Stimulated activated CD8-positive, alpha-beta memory T cell treated with anti-CD3 and anti-CD28 coated beads, Interleukin-4, amount 100 ng/mL, for 4 hours (primary cell): ENCODE measurements around the gene IVD.

ENCODE experiments used
- DNase-seq, 2 donors: peaks; one replicate each; pipeline ENCODE4 v3.0.0-alpha.2; 2020; ENCODE audit warnings: low read depth in 2 of 2, low spot score in 1 of 2

Gene IVD

DNA sequence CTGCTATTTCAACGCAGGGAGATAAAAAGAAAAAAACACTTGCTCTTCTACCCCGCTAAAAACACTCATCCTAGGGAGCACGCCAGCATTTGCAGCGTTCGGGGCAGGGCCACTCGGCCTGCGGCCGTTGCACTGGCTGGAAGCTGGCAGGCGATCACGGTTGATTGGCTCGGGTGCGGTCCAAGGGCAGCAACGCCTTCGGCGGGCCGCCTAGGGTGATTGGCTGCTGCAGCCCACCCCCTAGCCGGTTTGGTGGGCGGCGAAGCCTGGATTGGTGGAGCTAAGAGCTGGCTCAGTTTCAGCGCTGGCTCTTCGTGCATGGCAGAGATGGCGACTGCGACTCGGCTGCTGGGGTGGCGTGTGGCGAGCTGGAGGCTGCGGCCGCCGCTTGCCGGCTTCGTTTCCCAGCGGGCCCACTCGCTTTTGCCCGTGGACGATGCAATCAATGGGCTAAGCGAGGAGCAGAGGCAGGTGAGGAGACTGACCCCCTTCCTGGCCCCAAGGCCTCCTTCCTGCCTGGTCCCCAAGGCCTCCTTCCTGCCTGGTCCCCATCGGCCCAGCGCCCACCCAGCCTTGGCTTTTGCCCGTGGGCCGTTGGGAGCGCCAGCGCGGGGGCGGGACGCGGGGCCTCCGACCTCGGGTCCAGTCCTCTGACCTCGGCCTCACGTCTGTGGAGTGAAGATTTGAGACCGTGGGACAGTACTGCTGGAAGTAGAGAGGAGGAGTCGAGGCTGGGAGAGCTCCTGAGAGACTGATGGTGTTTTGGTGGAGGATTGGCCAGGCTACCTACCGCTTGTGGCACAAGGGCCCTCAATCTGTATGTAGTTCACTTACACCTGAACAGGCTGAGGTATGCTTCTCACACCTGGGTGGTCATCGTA is at the start of gene IVD:
TSS of gene IVD (plus strand) at position 295 of the 881 bp plus-strand sequence. CDS start at position 328, 33 bp downstream.
- DNase-seq, result peak; percentile 65 to 79

DNA sequence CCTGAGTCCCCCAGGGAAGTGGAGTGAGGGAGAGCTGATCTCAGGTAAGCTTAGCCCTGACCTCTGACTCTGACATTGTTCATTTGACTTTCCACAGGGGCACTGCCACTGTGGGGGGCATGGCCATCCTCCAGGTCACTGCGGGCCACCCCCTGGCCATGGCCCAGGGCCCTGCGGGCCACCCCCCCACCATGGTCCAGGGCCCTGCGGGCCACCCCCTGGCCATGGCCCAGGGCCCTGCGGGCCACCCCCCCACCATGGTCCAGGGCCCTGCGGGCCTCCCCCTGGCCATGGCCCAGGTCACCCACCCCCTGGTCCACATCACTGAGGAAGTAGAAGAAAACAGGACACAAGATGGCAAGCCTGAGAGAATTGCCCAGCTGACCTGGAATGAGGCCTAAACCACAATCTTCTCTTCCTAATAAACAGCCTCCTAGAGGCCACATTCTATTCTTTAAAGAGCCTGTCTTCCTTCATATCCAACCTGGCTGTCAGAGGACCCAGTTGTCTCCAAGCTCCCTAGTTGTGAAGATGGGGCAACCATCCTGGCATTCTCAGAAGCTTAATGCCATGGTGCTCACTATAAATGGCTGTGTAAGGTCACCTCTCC is 49.5 kb upstream of the IVD start:
- DNase-seq, result no peak

DNA sequence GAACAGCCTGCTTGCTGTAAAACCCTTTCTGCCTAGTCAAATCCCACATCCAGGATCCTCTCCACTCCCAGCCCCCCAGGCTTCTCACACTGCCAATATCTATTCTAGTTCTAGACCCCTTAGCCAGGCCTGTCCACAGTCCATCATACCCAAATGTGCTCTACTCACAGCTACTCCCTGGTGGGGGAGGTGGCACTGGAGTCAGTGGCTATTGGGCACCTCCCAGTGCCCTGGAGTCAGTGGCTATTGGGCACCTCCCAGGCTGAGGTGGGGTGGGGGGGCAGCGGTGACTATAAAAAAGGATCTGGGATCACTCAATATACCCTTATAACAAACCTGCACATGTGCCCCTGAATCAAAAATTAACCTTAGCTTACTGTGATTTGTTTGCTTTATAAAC is 48.3 kb upstream of the IVD start:
- no peak for DNase-seq

DNA sequence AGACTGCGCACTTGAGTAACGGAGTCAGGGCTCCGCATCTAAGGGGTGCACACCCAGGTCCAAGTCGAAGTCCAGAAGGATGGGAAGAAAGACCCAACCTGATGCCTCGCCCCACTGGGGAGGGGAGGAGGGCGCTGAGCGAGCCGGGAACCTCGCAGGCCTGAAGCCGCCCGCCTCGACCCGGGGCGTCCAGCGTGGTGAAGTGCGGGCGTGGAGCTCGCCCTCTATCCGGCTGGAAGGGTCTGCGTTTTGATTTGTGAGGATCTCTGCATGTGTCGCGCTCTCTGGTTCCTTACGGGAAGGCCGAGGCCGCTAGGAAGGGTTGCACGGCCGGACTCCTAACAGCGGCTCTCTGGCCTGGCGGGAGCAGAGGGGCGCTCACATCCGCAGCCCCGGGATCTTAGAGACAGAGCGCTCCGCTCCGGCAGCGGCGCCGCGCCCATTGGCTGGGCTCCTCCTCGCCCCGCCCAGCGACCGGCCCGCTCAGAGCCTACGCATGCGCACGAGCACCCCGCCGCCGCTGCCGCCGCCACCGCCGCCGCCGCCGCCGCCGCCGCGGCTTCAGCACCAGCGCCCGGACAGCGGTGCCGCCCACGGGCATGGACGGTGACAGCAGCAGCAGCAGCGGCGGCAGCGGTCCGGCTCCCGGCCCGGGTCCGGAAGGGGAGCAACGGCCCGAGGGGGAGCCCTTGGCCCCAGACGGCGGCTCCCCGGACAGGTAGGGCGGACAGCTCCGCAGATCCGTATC is 47.7 kb upstream of the IVD start, which contains the start of gene DISP2:
TSS of gene DISP2 (plus strand) at position 497 of the 748 bp plus-strand sequence. CDS start at position 600, 103 bp downstream.
- DNase-seq, result peak; percentile 68 to 69

- DNase-seq, result no peak
Observed at GRCh38 chr15:40358471-40359353, 46.9 kb upstream of the IVD start.

GRCh38 chr15:40360015-40360414 is 45.6 kb upstream of the IVD start:
- no peak for DNase-seq

DNA sequence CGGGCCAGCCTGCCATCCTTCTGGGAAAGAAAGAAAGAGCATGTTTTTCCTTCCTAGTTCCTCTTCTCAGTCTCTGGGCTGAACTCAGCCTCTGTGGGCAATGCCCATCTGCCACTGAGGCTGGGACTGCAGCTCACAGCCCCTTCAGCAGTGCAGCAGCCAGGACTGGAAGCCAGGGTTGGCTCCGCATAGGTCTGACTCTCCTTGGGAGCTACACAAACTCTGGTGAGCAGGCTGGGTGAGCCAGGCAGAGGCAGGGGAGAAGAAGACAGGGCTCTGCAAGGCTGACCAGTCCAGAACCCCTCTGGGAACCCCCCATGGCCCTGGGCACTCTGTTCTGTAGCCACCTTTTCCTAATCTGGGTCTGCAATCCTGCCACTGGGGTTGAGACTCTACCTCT is 44.0 kb upstream of the IVD start:
- DNase-seq, result no peak

DNA sequence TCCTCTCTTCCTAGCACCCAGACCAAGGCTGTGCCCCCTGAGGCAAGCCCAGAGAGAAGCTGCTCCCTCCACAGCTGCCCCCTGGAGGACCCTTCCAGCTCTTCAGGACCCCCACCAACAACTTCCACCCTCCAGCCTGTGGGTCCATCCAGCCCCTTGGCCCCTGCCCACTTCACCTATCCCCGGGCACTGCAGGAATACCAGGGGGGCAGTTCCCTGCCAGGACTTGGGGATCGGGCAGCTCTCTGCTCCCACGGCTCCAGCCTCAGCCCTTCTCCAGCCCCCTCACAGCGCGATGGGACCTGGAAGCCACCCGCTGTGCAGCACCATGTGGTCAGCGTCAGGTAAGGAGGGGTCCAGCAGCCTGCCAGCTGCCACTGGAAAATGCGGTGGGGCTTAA is 42.0 kb upstream of the IVD start:
- no peak for DNase-seq

- no peak for DNase-seq
Observed at GRCh38 chr15:40364251-40364650, 41.3 kb upstream of the IVD start.

- DNase-seq, result no peak
Observed at GRCh38 chr15:40365016-40365415, 40.6 kb upstream of the IVD start.

- DNase-seq, result no peak
Observed at GRCh38 chr15:40365624-40366456, 39.8 kb upstream of the IVD start.

- DNase-seq, result no peak
Observed at GRCh38 chr15:40366457-40367370, 38.9 kb upstream of the IVD start.

DNA sequence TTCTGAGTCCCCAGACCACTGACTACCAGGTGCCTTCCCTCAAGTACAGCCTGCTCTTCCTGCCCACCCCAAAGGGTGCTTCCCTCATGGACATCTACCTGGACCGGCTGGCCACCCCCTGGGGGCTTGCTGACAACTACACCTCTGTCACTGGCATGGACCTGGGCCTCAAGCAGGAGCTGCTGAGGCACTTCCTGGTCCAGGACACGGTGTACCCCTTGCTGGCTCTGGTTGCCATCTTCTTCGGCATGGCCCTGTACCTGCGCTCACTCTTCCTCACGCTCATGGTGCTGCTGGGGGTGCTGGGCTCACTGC is 38.3 kb upstream of the IVD start:
- DNase-seq, result no peak

DNA sequence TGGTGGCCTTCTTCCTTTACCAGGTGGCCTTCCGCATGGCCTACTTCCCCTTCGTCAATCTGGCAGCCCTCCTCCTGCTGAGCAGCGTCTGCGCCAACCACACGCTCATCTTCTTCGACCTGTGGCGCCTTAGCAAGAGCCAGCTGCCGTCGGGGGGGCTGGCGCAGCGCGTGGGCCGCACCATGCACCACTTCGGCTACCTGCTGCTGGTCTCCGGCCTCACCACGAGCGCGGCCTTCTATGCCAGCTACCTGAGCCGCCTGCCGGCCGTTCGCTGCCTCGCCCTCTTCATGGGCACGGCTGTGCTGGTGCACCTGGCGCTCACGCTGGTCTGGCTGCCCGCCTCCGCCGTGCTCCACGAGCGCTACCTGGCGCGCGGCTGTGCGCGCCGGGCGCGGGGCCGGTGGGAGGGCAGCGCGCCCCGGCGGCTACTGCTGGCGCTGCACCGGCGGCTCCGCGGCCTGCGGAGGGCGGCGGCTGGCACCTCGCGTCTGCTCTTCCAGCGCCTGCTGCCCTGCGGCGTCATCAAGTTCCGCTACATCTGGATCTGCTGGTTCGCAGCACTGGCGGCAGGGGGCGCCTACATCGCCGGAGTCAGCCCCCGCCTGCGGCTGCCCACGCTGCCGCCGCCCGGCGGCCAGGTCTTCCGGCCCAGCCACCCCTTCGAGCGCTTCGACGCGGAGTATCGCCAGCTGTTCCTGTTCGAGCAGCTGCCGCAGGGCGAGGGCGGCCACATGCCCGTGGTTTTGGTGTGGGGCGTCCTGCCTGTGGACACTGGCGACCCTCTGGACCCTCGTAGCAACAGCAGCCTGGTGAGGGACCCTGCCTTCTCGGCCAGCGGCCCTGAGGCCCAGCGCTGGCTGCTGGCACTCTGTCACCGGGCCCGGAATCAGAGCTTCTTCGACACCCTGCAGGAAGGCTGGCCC is 37.6 kb upstream of the IVD start:
- peak; percentile 47 to 74 for DNase-seq

- DNase-seq, result no peak
Observed at GRCh38 chr15:40368719-40369473, 36.7 kb upstream of the IVD start.

- no peak for DNase-seq
Observed at GRCh38 chr15:40369474-40369869, 36.1 kb upstream of the IVD start.

- DNase-seq, result no peak
Observed at GRCh38 chr15:40369971-40370370, 35.6 kb upstream of the IVD start.
